Right atrium auricular region (tissue), 2 donors: ENCODE data around the gene PRSS53. TPM values are rescaled to one million over a fixed set of nuclear protein-coding genes. Genes with fewer than 3 reads are reported as not detected.

ENCODE experiments used
- DNase-seq: peaks from one replicate; pipeline ENCODE4 v3.0.0-alpha.2; 2019; ENCODE audit warnings: low spot score
- H3K27ac ChIP-seq, 2 donors: fragments of 200-600 bp; sonication (generic); 1 replicate in 1 of 2; 2 replicates in 1 of 2; pipeline ENCODE4 v1.5.1; 2016 to 2019
- H3K27me3 ChIP-seq, 2 donors: fragments of 200-600 bp; sonication (generic); one replicate each; pipeline versions ENCODE4 v1.5.1 to v1.6.0; 2017 to 2019
- H3K36me3 ChIP-seq: fragments of 200-600 bp; sonication (generic); one replicate; pipeline ENCODE4 v1.5.1; 2016
- H3K4me1 ChIP-seq, 2 donors: fragments of 200-600 bp; sonication (generic); one replicate each; pipeline versions ENCODE4 v1.5.1 to v1.6.0; 2017 to 2019
- H3K4me3 ChIP-seq, 2 donors: fragments of 200-600 bp; sonication (generic); 1 replicate in 1 of 2; 2 replicates in 1 of 2; pipeline ENCODE4 v1.5.1; 2017 to 2019; ENCODE audit warnings: mild to moderate bottlenecking in 1 of 2, moderate library complexity in 1 of 2
- H3K9me3 ChIP-seq, 2 donors: fragments of 200-600 bp; sonication (generic); one replicate each; pipeline ENCODE4 v1.5.1; 2019
- total RNA-seq, 2 donors: library from RNA; depleted of rRNA; stranded (reverse); fragments of >200 nt; gene quantifications; one replicate each; pipeline ENCODE4 v1.1.0, GENCODE V29; 2016
- TF ChIP-seq, protein P1 (sequence below), 2 donors: fragments of 200-600 bp; sonication (generic); IDR thresholded peaks; one replicate each; pipeline ENCODE4 v1.5.1; 2019; ENCODE audit warnings: antibody characterized with exemption in 2 of 2

Gene PRSS53
- total RNA-seq, 2 donors from 2014 or later = 0.15 to 0.43 TPM

DNA sequence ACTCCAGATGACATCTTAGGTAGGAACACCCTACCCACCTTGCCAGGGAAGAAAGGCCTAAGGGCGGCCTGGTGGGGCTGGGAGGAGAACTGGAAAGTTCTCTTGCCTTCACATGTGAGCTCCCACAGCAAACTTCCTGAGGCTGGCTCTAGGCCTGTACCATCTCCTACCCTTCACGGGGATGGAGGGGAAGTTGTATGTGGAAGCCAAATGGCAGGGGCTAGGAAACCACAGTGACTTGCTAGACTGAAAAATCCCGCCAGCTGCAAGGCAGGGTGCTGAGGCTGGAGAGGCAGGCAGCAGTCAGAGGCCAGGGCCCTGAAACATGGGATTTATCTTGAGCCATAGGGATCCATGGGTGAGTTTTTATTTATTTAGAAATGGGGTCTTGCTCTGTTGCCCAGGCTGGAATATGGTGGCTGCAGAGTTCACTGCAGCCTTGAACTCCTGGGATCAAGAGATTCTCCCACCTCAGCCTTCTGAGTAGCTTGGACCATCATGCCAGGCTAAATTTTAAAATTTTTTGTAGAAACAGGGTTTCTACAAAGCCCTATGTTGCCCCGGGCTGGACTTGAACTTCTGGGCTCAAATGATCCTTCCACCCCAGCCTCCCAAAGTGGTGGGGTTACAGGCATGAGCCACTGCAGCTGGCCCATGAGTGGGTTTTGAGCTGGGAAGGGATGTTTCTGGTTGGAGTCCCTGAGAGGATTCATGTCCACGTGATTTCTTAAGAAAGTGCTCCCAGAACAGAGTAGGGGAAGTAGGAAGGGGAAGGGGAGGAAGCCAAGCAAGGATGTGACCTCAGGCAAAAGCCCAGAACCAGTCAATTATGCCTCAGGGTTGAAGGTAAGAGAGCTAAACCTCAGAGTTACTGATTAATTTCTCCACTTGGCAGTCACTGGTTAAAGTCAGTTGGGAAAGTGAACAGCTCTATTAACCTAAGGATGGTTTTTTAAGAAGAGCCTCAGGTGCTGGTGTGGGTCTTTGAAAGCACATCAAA lies 24.7 kb upstream of the PRSS53 start:
- Histone ChIP-seq H3K4me3 (no peak overlapping the region), H3K4me1 (peaks cover 0 to 48% of the 10 kb centered on the region in 2 donors), H3K27ac (peak overlapping the region; percentile 63 to 70), H3K27me3 (no peaks in the 10 kb centered on the region), H3K9me3 (no peaks in the 10 kb centered on the region), H3K36me3 (peaks cover 29% of the 10 kb centered on the region)
- no peak for DNase-seq
- TF ChIP-seq, protein P1, sequence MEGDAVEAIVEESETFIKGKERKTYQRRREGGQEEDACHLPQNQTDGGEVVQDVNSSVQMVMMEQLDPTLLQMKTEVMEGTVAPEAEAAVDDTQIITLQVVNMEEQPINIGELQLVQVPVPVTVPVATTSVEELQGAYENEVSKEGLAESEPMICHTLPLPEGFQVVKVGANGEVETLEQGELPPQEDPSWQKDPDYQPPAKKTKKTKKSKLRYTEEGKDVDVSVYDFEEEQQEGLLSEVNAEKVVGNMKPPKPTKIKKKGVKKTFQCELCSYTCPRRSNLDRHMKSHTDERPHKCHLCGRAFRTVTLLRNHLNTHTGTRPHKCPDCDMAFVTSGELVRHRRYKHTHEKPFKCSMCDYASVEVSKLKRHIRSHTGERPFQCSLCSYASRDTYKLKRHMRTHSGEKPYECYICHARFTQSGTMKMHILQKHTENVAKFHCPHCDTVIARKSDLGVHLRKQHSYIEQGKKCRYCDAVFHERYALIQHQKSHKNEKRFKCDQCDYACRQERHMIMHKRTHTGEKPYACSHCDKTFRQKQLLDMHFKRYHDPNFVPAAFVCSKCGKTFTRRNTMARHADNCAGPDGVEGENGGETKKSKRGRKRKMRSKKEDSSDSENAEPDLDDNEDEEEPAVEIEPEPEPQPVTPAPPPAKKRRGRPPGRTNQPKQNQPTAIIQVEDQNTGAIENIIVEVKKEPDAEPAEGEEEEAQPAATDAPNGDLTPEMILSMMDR (IDR thresholded peaks at IDR 0.05) = no peak

DNA sequence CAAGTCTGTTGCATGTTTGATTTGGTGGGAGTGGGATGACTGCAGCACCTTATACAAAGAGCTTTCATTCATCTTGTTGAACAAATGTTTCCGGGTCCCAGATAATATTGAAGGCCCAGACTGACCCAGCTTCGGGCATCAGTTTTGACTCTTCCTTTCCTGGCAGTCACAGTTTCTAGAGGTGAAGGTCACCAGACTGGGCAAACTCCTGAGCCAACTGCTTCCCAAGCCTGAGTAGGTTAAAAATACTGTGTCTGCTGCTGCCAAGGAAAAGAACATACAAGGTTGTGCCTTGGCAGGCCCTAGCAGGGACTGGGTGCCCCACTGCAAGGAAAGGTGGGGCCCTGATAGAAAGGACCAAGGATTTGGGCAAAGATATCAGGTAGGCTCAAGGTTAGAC lies 24.0 kb upstream of the PRSS53 start:
- Histone ChIP-seq H3K4me3 (no peak overlapping the region), H3K9me3 (no peaks in the 10 kb centered on the region), H3K27ac (peak overlapping the region; percentile 63 to 70), H3K36me3 (peaks cover 29% of the 10 kb centered on the region), H3K27me3 (no peaks in the 10 kb centered on the region), H3K4me1 (peaks cover 0 to 47% of the 10 kb centered on the region in 2 donors)
- TF ChIP-seq, protein P1 (IDR thresholded peaks at IDR 0.05) = no peak
- no peak for DNase-seq

DNA sequence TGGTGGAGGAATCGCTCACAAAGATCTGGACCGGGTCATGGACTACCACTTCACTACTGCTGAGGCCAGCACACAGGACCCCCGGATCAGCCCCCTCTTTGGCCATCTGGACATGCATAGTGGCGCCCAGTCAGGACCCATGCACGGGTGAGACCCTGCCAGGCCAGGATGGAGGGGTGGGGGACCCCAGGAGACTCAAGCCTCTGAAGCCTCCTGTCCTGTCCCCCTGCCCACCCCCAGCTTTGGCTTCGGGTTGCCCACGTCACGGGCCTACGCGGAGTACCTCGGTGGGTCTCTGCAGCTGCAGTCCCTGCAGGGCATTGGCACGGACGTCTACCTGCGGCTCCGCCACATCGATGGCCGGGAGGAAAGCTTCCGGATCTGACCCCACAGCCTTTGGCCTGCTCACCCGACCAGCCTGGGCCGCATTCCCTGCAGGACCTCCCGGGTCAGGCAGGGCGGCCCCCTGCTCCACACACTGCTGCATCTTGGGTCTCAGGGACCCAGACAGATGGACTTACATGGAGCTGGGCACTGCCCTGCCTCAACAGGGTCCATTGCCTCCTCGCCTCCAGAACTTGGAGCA lies 23.2 kb upstream of the PRSS53 start:
- no peaks in the 10 kb centered on the region for H3K27me3 ChIP-seq
- H3K27ac ChIP-seq = peak overlapping the region; percentile 63 to 70
- TF ChIP-seq, protein P1 (IDR thresholded peaks at IDR 0.05) = no peak
- peaks cover 0 to 46% of the 10 kb centered on the region in 2 donors for H3K4me1 ChIP-seq
- H3K36me3 ChIP-seq = peaks cover 29% of the 10 kb centered on the region
- no peak overlapping the region for H3K4me3 ChIP-seq
- no peaks in the 10 kb centered on the region for H3K9me3 ChIP-seq
- DNase-seq = no peak

DNA sequence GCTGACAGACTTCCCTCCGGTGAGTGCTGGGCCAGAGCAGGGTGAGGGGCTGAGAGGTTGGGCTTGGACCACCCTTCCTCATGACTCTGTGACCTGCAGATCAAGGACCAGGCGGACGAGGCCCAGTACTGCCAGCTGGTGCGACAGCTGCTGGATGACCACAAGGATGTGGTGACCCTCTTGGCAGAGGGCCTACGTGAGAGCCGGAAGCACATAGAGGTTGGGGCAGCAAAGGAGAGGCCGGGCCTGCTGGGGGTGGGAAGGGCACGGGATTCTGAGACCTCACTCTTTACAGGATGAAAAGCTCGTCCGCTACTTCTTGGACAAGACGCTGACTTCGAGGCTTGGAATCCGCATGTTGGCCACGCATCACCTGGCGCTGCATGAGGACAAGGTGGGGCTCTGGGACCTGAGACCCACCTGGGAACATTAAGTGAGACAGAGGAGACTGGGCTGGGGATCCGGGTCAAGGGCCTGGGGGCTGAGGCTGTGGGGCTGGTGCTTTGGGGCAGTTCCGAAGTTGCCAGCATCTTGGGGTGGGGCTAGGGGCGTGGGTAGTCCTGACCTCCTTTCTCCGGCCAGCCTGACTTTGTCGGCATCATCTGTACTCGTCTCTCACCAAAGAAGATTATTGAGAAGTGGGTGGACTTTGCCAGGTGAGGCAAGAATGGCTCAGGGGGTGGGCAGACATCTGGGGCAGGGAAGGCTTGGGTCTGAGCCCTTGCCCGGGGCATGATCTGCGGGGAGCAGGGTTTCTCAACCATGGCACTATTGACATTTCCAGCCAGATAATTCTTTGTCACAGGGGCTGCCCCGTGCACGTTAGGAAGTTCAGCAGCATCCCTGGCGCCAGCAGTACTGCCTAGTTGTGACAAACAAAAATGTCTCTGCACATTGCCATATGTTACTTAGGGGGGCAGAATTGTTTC lies 21.6 kb upstream of the PRSS53 start:
- DNase-seq = no peak
- H3K9me3 ChIP-seq = no peaks in the 10 kb centered on the region
- TF ChIP-seq, protein P1 (IDR thresholded peaks at IDR 0.05) = no peak
- H3K4me1 ChIP-seq = peaks cover 0 to 46% of the 10 kb centered on the region in 2 donors
- no peak overlapping the region for H3K27ac ChIP-seq
- peaks cover 29% of the 10 kb centered on the region for H3K36me3 ChIP-seq
- no peaks in the 10 kb centered on the region for H3K27me3 ChIP-seq
- H3K4me3 ChIP-seq = no peak overlapping the region

DNA sequence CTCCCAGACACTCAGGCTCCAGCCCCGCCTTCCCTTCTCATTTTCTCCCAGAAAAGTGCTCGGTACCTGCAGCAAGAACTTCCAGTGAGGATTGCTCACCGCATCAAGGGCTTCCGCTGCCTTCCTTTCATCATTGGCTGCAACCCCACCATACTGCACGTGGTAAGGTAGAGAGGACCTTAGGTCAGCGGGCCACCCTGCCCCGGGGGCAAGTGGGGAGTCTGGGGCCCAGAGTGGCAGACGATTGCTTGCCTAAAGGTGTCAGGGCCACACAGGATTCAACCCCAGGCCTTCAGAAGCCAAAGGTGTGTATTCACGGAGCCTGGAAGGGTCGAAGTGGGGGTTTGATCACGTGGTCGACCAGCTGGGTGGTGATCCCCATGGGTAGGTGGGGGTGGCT lies 20.9 kb upstream of the PRSS53 start:
- H3K27ac ChIP-seq = peak overlapping the region in 1 of 2 donors; percentile 92
- no peak overlapping the region for H3K4me3 ChIP-seq
- H3K36me3 ChIP-seq = peaks cover 29% of the 10 kb centered on the region
- DNase-seq = no peak
- TF ChIP-seq, protein P1 (IDR thresholded peaks at IDR 0.05) = no peak
- no peaks in the 10 kb centered on the region for H3K9me3 ChIP-seq
- peaks cover 0 to 46% of the 10 kb centered on the region in 2 donors for H3K4me1 ChIP-seq
- H3K27me3 ChIP-seq = no peaks in the 10 kb centered on the region
